ENCODE data around the gene HAPLN2. TPM values are rescaled to one million over a fixed set of nuclear protein-coding genes. Genes with fewer than 3 reads are reported as not detected.
"Not testable (repeated sequence)": the region's sequence is repeated elsewhere in the genome, so short reads cannot be mapped to it uniquely, and the experiment has no call there.

Gene HAPLN2
- 5.5 TPM for total RNA-seq

- intact Hi-C loops (cut with DNase I): no loop called here
- no peak for DNase-seq (ENCODE audit: low spot score)
- ATAC-seq: no peak
Measured at GRCh38 chr1:156618853-156619581, at the start of gene HAPLN2. Gene HAPLN2 (plus strand): TSS chr1:156619415. CDS start chr1:156623491, 4,076 bp downstream.

GRCh38 chr1:156571261-156571852 lies 47.9 kb upstream of the HAPLN2 start:
- intact Hi-C loops (cut with DNase I): no loop called here
- DNase-seq (ENCODE audit: low spot score): no peak
- ATAC-seq: no peak

GRCh38 chr1:156571919-156572662 lies 47.1 kb upstream of the HAPLN2 start, which contains the start of gene IQGAP3:
Gene IQGAP3 (minus strand): TSS chr1:156572565. CDS start chr1:156572529, 36 bp downstream.
- intact Hi-C loops (cut with DNase I): no loop called here
- peak; percentile 96 for ATAC-seq
- peak; percentile 88 for DNase-seq (ENCODE audit: low spot score)

- intact Hi-C loops (cut with DNase I): no loop called here
- DNase-seq (ENCODE audit: low spot score) (peak; percentile 13), ATAC-seq (no peak)
Measured at GRCh38 chr1:156572663-156573018, 46.6 kb upstream of the HAPLN2 start.

- no peak for ATAC-seq
- no peak for DNase-seq (ENCODE audit: low spot score)
- intact Hi-C loops (cut with DNase I): no loop called here
Measured at GRCh38 chr1:156574039-156574633, 45.1 kb upstream of the HAPLN2 start.

GRCh38 chr1:156577550-156577949 lies 41.7 kb upstream of the HAPLN2 start:
- DNase-seq (ENCODE audit: low spot score) (no peak), ATAC-seq (no peak)
- intact Hi-C loops (cut with DNase I): no loop called here

- peak; percentile 6 for DNase-seq (ENCODE audit: low spot score)
- intact Hi-C loops (cut with DNase I): no loop called here
- ATAC-seq: no peak
Measured at GRCh38 chr1:156578055-156578454, 41.2 kb upstream of the HAPLN2 start.

GRCh38 chr1:156579472-156579871 lies 39.7 kb upstream of the HAPLN2 start, which contains the start of gene TTC24:
Gene TTC24 (plus strand): TSS chr1:156579723. CDS start chr1:156581365, 1,642 bp downstream.
- peak; percentile 38 for DNase-seq (ENCODE audit: low spot score)
- ATAC-seq: no peak
- intact Hi-C loops (cut with DNase I): no loop called here

- ATAC-seq (no peak), DNase-seq (ENCODE audit: low spot score) (peak; percentile 47)
Measured at GRCh38 chr1:156581661-156582387, 37.4 kb upstream of the HAPLN2 start.

GRCh38 chr1:156582388-156583017 lies 36.7 kb upstream of the HAPLN2 start:
- ATAC-seq (peak; percentile 5), DNase-seq (ENCODE audit: low spot score) (no peak)
- intact Hi-C loops (cut with DNase I): no loop called here

More at GRCh38 chr1:156581661-156582387, 37.4 kb upstream of the HAPLN2 start:
- intact Hi-C loops (cut with DNase I): no loop called here

- ATAC-seq (peak; percentile 60), DNase-seq (ENCODE audit: low spot score) (peak; percentile 86)
- intact Hi-C loops (cut with DNase I): no loop called here
Measured at GRCh38 chr1:156583821-156584622, 35.2 kb upstream of the HAPLN2 start.

- DNase-seq (ENCODE audit: low spot score) (no peak), ATAC-seq (no peak)
- intact Hi-C loops (cut with DNase I): no loop called here
Measured at GRCh38 chr1:156584813-156585212, 34.4 kb upstream of the HAPLN2 start.

- no peak for ATAC-seq
- intact Hi-C loops (cut with DNase I): no loop called here
Measured at GRCh38 chr1:156586323-156586722, 32.9 kb upstream of the HAPLN2 start.

GRCh38 chr1:156586892-156587477 lies 32.2 kb upstream of the HAPLN2 start:
- DNase-seq (ENCODE audit: low spot score) (no peak), ATAC-seq (no peak)
- intact Hi-C loops (cut with DNase I): no loop called here

More at GRCh38 chr1:156586323-156586722, 32.9 kb upstream of the HAPLN2 start:
- DNase-seq (ENCODE audit: low spot score): no peak

- ATAC-seq; DNase-seq (ENCODE audit: low spot score); intact Hi-C loops (cut with DNase I): not testable (repeated sequence)
Measured at GRCh38 chr1:156587927-156588326, 31.3 kb upstream of the HAPLN2 start.

- DNase-seq (ENCODE audit: low spot score) (no peak), ATAC-seq (no peak)
- intact Hi-C loops (cut with DNase I): no loop called here
Measured at GRCh38 chr1:156589546-156589945, 29.7 kb upstream of the HAPLN2 start.
